ENCODE measurements around the gene PARP16. TPM values are rescaled to one million over a fixed set of nuclear protein-coding genes. Genes with fewer than 3 reads are reported as not detected.

PARP16 gene
- total RNA-seq, 1 donor from 2014 or later: 6.8 TPM

Small RNA genes within 50 kb of the gene (small RNA-seq; reads per million reads assigned to genes)
- gene AC068213.1 (ENCODE audit: low replicate concordance) (not detected), gene RNU5A-1 (ENCODE audit: low replicate concordance) (465,792 reads per million, percentile 100 among the genes with 10 or more reads in this experiment), gene RNU5B-1 (ENCODE audit: low replicate concordance) (90,432 reads per million, percentile 100 among the genes with 10 or more reads in this experiment), gene RNU6-686P (ENCODE audit: low replicate concordance) (not detected), gene SNORA24B (ENCODE audit: low replicate concordance) (0.12 reads per million)

Other genes with a start within 250 kb of the PARP16 start
- gene SLC51B, start 241.5 kb downstream of the PARP16 start, total RNA-seq: not detected
- gene RASL12, start 218.9 kb downstream of the PARP16 start, total RNA-seq: 12.5 TPM
- 0.30 TPM for gene KBTBD13, start 210.1 kb downstream of the PARP16 start, total RNA-seq
- gene UBAP1L, start 171.7 kb downstream of the PARP16 start, total RNA-seq: 2.2 TPM
- gene PDCD7, start 153.1 kb downstream of the PARP16 start, total RNA-seq: 10.9 TPM
- 65.6 TPM for gene CLPX, start 101.5 kb downstream of the PARP16 start, total RNA-seq
- 24.4 TPM for gene CILP, start 75.4 kb downstream of the PARP16 start, total RNA-seq
- not detected for gene RNU5A-1, start 9.2 kb upstream of the PARP16 start, total RNA-seq
- under 0.01 TPM for gene RNU5B-1, start 17.8 kb upstream of the PARP16 start, total RNA-seq
- 0.69 TPM for gene IGDCC3, start 91.1 kb upstream of the PARP16 start, total RNA-seq
- 25.2 TPM for gene IGDCC4, start 136.1 kb upstream of the PARP16 start, total RNA-seq
- 38.5 TPM for gene DPP8, start 230.8 kb upstream of the PARP16 start, total RNA-seq
- gene HACD3, start 243.6 kb upstream of the PARP16 start, total RNA-seq: 55.4 TPM

All from skin of body (tissue), 2 donors.